GM15510 (cell line): ENCODE results near the gene DYNC1LI2.

Source experiments
- POLR2A ChIP-seq: IDR thresholded peaks from 3 replicates; pipeline ENCODE4 v1.6.1; 2011; ENCODE audit warnings: borderline replicate concordance; ENCODE audit not compliant: insufficient read length; ENCODE audit errors: extremely low read depth

Gene DYNC1LI2

GRCh38 chr16:66741950-66742808 is 9.2 kb downstream of the DYNC1LI2 start:
- TF ChIP-seq POLR2A, result no peak

- TF ChIP-seq POLR2A, result no peak
Measured at GRCh38 chr16:66741169-66741900, 10.1 kb downstream of the DYNC1LI2 start.

- TF ChIP-seq POLR2A, result no peak
Measured at GRCh38 chr16:66740533-66740932, 10.9 kb downstream of the DYNC1LI2 start.

- no peak for TF ChIP-seq POLR2A
Measured at GRCh38 chr16:66740010-66740409, 11.4 kb downstream of the DYNC1LI2 start.

- TF ChIP-seq POLR2A, result no peak
Measured at GRCh38 chr16:66735891-66736290, 15.5 kb downstream of the DYNC1LI2 start.

- TF ChIP-seq POLR2A, result no peak
Measured at GRCh38 chr16:66731101-66731500, 20.3 kb downstream of the DYNC1LI2 start.

GRCh38 chr16:66728804-66729203 is 22.6 kb downstream of the DYNC1LI2 start:
- TF ChIP-seq POLR2A, result no peak

GRCh38 chr16:66728117-66728787 is 23.2 kb downstream of the DYNC1LI2 start:
- no peak for TF ChIP-seq POLR2A

- no peak for TF ChIP-seq POLR2A
Measured at GRCh38 chr16:66720766-66721165, 30.6 kb downstream of the DYNC1LI2 start.

GRCh38 chr16:66719246-66719645 is 32.2 kb downstream of the DYNC1LI2 start:
- no peak for TF ChIP-seq POLR2A

GRCh38 chr16:66717776-66718175 is 33.6 kb downstream of the DYNC1LI2 start:
- TF ChIP-seq POLR2A, result no peak

- no peak for TF ChIP-seq POLR2A
Measured at GRCh38 chr16:66717112-66717675, 34.2 kb downstream of the DYNC1LI2 start.

GRCh38 chr16:66714654-66715307 is 36.6 kb downstream of the DYNC1LI2 start:
- TF ChIP-seq POLR2A, result no peak

- no peak for TF ChIP-seq POLR2A
Measured at GRCh38 chr16:66714062-66714461, 37.3 kb downstream of the DYNC1LI2 start.
